H9 (cell line): ENCODE data around the gene PHACTR2. TPM values are rescaled to one million over a fixed set of nuclear protein-coding genes. Genes with fewer than 3 reads are reported as not detected.

Source experiments
- DNase-seq: peaks from one replicate; pipeline ENCODE4 v3.0.0-alpha.2; 2017
- H2AFZ ChIP-seq: one replicate; pipeline ENCODE4 v1.6.1; 2013; ENCODE audit warnings: mild to moderate bottlenecking, low read length, control low read depth, moderate library complexity
- H2AK5ac ChIP-seq: 2 replicates; pipeline ENCODE4 v1.6.1; 2013; ENCODE audit warnings: low read length, control low read depth, mixed read lengths; ENCODE audit not compliant: insufficient read length
- H2BK120ac ChIP-seq: one replicate; pipeline ENCODE4 v1.6.1; 2013; ENCODE audit warnings: low read depth, mild to moderate bottlenecking, low read length, control low read depth, inconsistent platforms; ENCODE audit not compliant: poor library complexity, severe bottlenecking
- H2BK12ac ChIP-seq: 2 replicates; pipeline ENCODE4 v1.6.1; 2013; ENCODE audit warnings: low read length, control low read depth, mixed read lengths, low read depth; ENCODE audit not compliant: insufficient read length
- H2BK15ac ChIP-seq: 2 replicates; pipeline ENCODE4 v1.6.1; 2013; ENCODE audit warnings: low read depth, low read length, control low read depth
- H2BK20ac ChIP-seq: one replicate; pipeline ENCODE4 v1.6.1; 2013; ENCODE audit warnings: low read depth, mild to moderate bottlenecking, low read length, control low read depth, inconsistent platforms; ENCODE audit not compliant: poor library complexity, severe bottlenecking
- H2BK5ac ChIP-seq: 2 replicates; pipeline ENCODE4 v1.6.1; 2013; ENCODE audit warnings: low read length, control low read depth, mixed read lengths; ENCODE audit not compliant: insufficient read length
- H3K14ac ChIP-seq: 2 replicates; pipeline ENCODE4 v1.6.1; 2013; ENCODE audit warnings: low read length, control low read depth; ENCODE audit not compliant: insufficient read depth
- H3K18ac ChIP-seq: 2 replicates; pipeline ENCODE4 v1.6.1; 2013; ENCODE audit warnings: low read depth, mild to moderate bottlenecking, mixed read lengths, low read length, control low read depth; ENCODE audit not compliant: insufficient read length
- H3K23ac ChIP-seq: 2 replicates; pipeline ENCODE4 v1.6.1; 2013; ENCODE audit warnings: low read length, control low read depth, mixed read lengths, low read depth; ENCODE audit not compliant: insufficient read length
- H3K23me2 ChIP-seq: 2 replicates; pipeline ENCODE4 v1.6.1; 2013; ENCODE audit warnings: low read depth, mild to moderate bottlenecking, mixed read lengths, low read length, control low read depth; ENCODE audit not compliant: insufficient read length, poor library complexity, severe bottlenecking
- H3K27ac ChIP-seq: 2 replicates; pipeline ENCODE4 v1.5.1; 2013; ENCODE audit warnings: low read length, control low read depth, mixed read lengths, low read depth; ENCODE audit not compliant: insufficient read length
- H3K27me3 ChIP-seq: 2 replicates; pipeline ENCODE4 v1.6.1; 2013; ENCODE audit warnings: low read length, control low read depth, inconsistent platforms; ENCODE audit not compliant: insufficient read depth
- H3K4ac ChIP-seq: 2 replicates; pipeline ENCODE4 v1.6.1; 2013; ENCODE audit warnings: low read depth, mild to moderate bottlenecking, control low read depth, inconsistent platforms, low read length, moderate library complexity
- H3K4me1 ChIP-seq: 2 replicates; pipeline ENCODE4 v1.6.1; 2013; ENCODE audit warnings: low read length, control low read depth, inconsistent platforms; ENCODE audit not compliant: insufficient read depth
- H3K4me2 ChIP-seq: 2 replicates; pipeline ENCODE4 v1.6.1; 2013; ENCODE audit warnings: low read length, control low read depth, mixed read lengths; ENCODE audit not compliant: insufficient read length, insufficient read depth
- H3K56ac ChIP-seq: 2 replicates; pipeline ENCODE4 v1.6.1; 2013; ENCODE audit warnings: low read depth, mild to moderate bottlenecking, mixed read lengths, low read length, control low read depth; ENCODE audit not compliant: insufficient read length
- H3K79me1 ChIP-seq: 2 replicates; pipeline ENCODE4 v1.6.1; 2013; ENCODE audit warnings: low read depth, mild to moderate bottlenecking, moderate library complexity, low read length, control low read depth, inconsistent platforms; ENCODE audit not compliant: insufficient read depth, poor library complexity, severe bottlenecking
- H3K79me2 ChIP-seq: 2 replicates; pipeline ENCODE4 v1.6.1; 2013; ENCODE audit warnings: low read length, control low read depth, inconsistent platforms; ENCODE audit not compliant: insufficient read depth
- H3K9ac ChIP-seq: 2 replicates; pipeline ENCODE4 v1.6.1; 2013; ENCODE audit warnings: low read length, control low read depth, mixed read lengths; ENCODE audit not compliant: insufficient read length; ENCODE audit errors: extremely low read depth
- H3K9me3 ChIP-seq: one replicate; pipeline ENCODE4 v1.6.1; 2013; ENCODE audit warnings: low read depth, low read length, inconsistent platforms; ENCODE audit not compliant: control insufficient read depth
- H3T11ph ChIP-seq: one replicate; pipeline ENCODE4 v1.6.1; 2013; ENCODE audit warnings: mild to moderate bottlenecking, low read length, control low read depth, inconsistent platforms
- H4K20me1 ChIP-seq: one replicate; pipeline ENCODE4 v1.6.1; 2013; ENCODE audit not compliant: control insufficient read depth, insufficient read length, insufficient read depth
- H4K5ac ChIP-seq: 2 replicates; pipeline ENCODE4 v1.6.1; 2013; ENCODE audit warnings: low read depth, mild to moderate bottlenecking, mixed read lengths, low read length, control low read depth; ENCODE audit not compliant: insufficient read length
- H4K8ac ChIP-seq: replicated peaks from 2 replicates; pipeline ENCODE4 v1.6.1; 2013; ENCODE audit warnings: low read length, control low read depth, mixed read lengths, low read depth; ENCODE audit not compliant: insufficient read length
- H4K91ac ChIP-seq: 2 replicates; pipeline ENCODE4 v1.6.1; 2013; ENCODE audit warnings: low read depth, mild to moderate bottlenecking, moderate library complexity, mixed read lengths, low read length, control low read depth; ENCODE audit not compliant: insufficient read length
- H3K27ac Mint-ChIP-seq, 3 experiments: 2 replicates in 2 of 3; 3 replicates in 1 of 3; pipeline ENCODE4 v1.8.0; 2020 to 2021; ENCODE audit warnings: mixed read lengths in 3 of 3, mild to moderate bottlenecking in 1 of 3, moderate library complexity in 1 of 3
- H3K27me3 Mint-ChIP-seq: 2 replicates; pipeline ENCODE4 v1.8.0; 2021; ENCODE audit warnings: low read depth, mild to moderate bottlenecking, moderate library complexity, mixed read lengths
- H3K36me3 Mint-ChIP-seq, 3 experiments: 2 replicates in 2 of 3; 3 replicates in 1 of 3; pipeline ENCODE4 v1.8.0; 2020 to 2021; ENCODE audit warnings: low read depth in 3 of 3, mixed read lengths in 3 of 3; ENCODE audit not compliant: insufficient read depth in 1 of 3
- H3K4me1 Mint-ChIP-seq, 2 experiments: 2 replicates each; pipeline ENCODE4 v1.8.0; 2020; ENCODE audit warnings: mixed read lengths in 2 of 2
- H3K4me3 Mint-ChIP-seq, 2 experiments: 2 replicates in 1 of 2; 3 replicates in 1 of 2; pipeline ENCODE4 v1.8.0; 2020 to 2021; ENCODE audit warnings: mild to moderate bottlenecking in 2 of 2, mixed read lengths in 2 of 2, moderate library complexity in 1 of 2
- H3K9me3 Mint-ChIP-seq, 2 experiments: 2 replicates in 1 of 2; 3 replicates in 1 of 2; pipeline ENCODE4 v1.8.0; 2020; ENCODE audit warnings: mild to moderate bottlenecking in 2 of 2, mixed read lengths in 2 of 2, moderate library complexity in 1 of 2
- WGBS: extraction: QIAGEN DNeasy Blood & Tissue Kit; methylation state at CpG from one replicate; pipeline ENCODE4 v1.1.7; 2013; ENCODE audit warnings: missing lambda C conversion rate, low lambda C conversion rate, mixed read lengths; ENCODE audit not compliant: insufficient read length; ENCODE audit errors: extremely low coverage; 5-methylcytosine and 5-hydroxymethylcytosine counted together
- total RNA-seq: library from RNA; stranded (reverse); gene quantifications from 2 replicates; pipeline ENCODE4 v1.2.1, GENCODE V29; 2021
- TF ChIP-seq, protein P1 (sequence below): fragments of 200-600 bp; sonication (generic); conservative IDR thresholded peaks from 3 replicates; pipeline ENCODE4 v1.8.0; 2021; ENCODE audit warnings: antibody characterized with exemption, mild to moderate bottlenecking

The PHACTR2 gene
- total RNA-seq, 1 experiment from 2014 or later: 131 TPM

DNA sequence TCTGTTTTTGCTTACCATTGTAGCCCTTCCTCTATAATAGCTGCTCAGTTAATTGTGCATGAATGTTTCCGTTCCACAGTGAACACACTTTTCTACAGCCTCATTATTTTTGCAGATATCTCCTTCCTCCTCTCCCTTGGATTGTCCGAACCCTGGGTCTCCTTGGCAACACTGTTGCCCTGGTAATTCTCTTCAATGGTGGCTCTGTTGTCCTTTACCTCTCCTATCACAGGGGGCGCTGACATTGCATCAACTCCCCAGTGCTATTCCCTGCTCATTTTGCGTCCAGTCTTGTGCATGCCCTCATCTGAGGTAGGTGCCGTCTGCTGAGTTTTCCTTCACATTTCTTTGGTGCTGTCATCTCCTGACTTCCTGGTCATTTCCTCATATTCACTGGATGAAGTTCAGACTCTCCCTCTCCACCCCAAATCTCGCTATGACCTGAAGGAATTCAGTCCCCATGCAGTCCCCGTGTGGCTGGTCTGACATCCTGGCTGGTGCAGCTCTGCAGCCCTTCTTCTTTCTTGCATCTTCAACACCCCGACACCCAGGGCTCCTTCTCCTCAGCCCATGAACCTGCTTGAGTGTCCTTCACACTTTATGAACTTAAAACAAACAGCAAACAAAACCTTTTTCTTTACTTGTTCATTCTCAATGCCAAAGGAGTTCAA, 21.1 kb downstream of the PHACTR2 start:
- H3K4me1 Mint-ChIP-seq: peaks cover 27 to 47% of the 10 kb centered on the region in 2 experiments
- H3K79me2 ChIP-seq: peaks cover 11% of the 10 kb centered on the region; the same call in 1 of the 2 replicates
- H3K56ac ChIP-seq: no peak overlapping the region
- no peak overlapping the region for H2BK5ac ChIP-seq
- peak overlapping the region; percentile 7 to 53 (median 28); a peak in 5 of 7 replicates for H3K27ac Mint-ChIP-seq
- no peak overlapping the region for H3K23ac ChIP-seq
- H4K8ac ChIP-seq: no peak overlapping the region
- H2BK15ac ChIP-seq: no peak overlapping the region
- H3K4ac ChIP-seq: no peak overlapping the region
- no peaks in the 10 kb centered on the region for H4K20me1 ChIP-seq
- TF ChIP-seq, protein P1, sequence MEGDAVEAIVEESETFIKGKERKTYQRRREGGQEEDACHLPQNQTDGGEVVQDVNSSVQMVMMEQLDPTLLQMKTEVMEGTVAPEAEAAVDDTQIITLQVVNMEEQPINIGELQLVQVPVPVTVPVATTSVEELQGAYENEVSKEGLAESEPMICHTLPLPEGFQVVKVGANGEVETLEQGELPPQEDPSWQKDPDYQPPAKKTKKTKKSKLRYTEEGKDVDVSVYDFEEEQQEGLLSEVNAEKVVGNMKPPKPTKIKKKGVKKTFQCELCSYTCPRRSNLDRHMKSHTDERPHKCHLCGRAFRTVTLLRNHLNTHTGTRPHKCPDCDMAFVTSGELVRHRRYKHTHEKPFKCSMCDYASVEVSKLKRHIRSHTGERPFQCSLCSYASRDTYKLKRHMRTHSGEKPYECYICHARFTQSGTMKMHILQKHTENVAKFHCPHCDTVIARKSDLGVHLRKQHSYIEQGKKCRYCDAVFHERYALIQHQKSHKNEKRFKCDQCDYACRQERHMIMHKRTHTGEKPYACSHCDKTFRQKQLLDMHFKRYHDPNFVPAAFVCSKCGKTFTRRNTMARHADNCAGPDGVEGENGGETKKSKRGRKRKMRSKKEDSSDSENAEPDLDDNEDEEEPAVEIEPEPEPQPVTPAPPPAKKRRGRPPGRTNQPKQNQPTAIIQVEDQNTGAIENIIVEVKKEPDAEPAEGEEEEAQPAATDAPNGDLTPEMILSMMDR: peak; percentile 62
- H2AK5ac ChIP-seq: no peak overlapping the region
- H3K14ac ChIP-seq: no peak overlapping the region
- H2BK20ac ChIP-seq: no peak overlapping the region
- H3K4me1 ChIP-seq: peaks cover 13% of the 10 kb centered on the region; the same call in 1 of the 2 replicates
- H4K5ac ChIP-seq: no peak overlapping the region
- no peaks in the 10 kb centered on the region for H3K9me3 ChIP-seq
- H2BK120ac ChIP-seq: no peak overlapping the region
- no peaks in the 10 kb centered on the region for H3K27me3 ChIP-seq
- peaks cover 0 to 4% of the 10 kb centered on the region in 2 experiments; a peak in 2 of 5 replicates for H3K9me3 Mint-ChIP-seq
- H3T11ph ChIP-seq: no peak overlapping the region
- H2AFZ ChIP-seq: no peak overlapping the region
- DNase-seq: peak; percentile 63
- no peaks in the 10 kb centered on the region for H3K27me3 Mint-ChIP-seq
- H3K23me2 ChIP-seq: no peaks in the 10 kb centered on the region
- no CpG with 5 or more reads among the region's 8 CpGs for WGBS
- no peak overlapping the region for H3K27ac ChIP-seq
- no peak overlapping the region for H3K9ac ChIP-seq
- no peak overlapping the region for H3K4me3 Mint-ChIP-seq
- H2BK12ac ChIP-seq: peak overlapping the region; percentile 74
- H3K4me2 ChIP-seq: no peak overlapping the region
- no peak overlapping the region for H4K91ac ChIP-seq
- peaks cover 6 to 17% (median 17%) of the 10 kb centered on the region in 3 experiments; a peak in 6 of 7 replicates for H3K36me3 Mint-ChIP-seq
- peaks cover 6% of the 10 kb centered on the region for H3K79me1 ChIP-seq
- H3K18ac ChIP-seq: peak overlapping the region; percentile 58
